ENCODE measurements around the gene PSD4.

PSD4 gene

DNA sequence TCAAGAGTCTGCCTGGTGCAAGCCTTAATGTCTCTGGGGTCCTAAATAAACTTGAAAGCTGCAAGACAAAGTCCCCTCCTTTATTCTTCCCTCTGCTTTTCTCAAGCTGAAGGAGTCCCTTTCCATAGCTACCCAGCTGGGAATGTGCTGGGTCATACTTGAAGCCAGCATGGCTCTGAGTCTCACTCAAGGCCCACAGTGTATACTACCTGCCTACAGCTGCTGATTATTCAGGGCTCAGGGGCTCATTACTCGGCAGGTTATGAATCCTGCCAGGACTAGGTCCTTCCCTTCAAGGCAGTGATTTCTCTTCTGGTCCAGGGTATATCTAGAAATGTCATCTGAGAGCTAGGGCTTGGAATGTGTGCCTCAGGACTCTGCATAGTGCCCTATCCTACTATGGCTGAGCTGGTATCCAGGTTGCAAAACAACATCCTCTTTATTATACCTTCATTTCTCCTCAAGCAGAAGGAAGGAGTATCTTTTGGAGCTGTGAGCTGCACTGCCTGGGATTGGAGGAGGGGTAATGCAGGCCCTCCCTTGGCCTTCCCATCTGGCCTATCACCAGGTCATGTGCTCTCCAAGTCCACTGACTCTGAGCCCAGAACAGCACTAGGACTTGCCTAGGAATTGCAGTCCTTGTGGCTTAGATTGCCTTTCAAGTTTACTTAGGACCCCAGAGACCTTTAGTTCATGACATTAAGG, 24.1 kb upstream of the PSD4 start:
- Histone ChIP-seq H3K36me3 (no peaks in the 10 kb centered on the region), H3K27me3 (peaks cover 3% of the 10 kb centered on the region), H3K4me3 (ENCODE audit: low read depth in 1 of 2, low read length in 1 of 2) (no peak overlapping the region), H3K27ac (no peak overlapping the region), H3K9me3 (no peaks in the 10 kb centered on the region), H3K4me1 (ENCODE audit: control insufficient read depth in 1 of 2, insufficient read depth in 1 of 2, low read depth in 1 of 2, low read length in 1 of 2) (peaks cover 8 to 10% of the 10 kb centered on the region in 2 experiments)
- no peak for TF ChIP-seq CTCF (IDR thresholded peaks at IDR 0.05)

GRCh38 chr2:113150258-113150601, 23.5 kb upstream of the PSD4 start:
- Histone ChIP-seq H3K4me3 (ENCODE audit: low read depth in 1 of 2, low read length in 1 of 2) (no peak overlapping the region), H3K9me3 (no peaks in the 10 kb centered on the region), H3K36me3 (no peaks in the 10 kb centered on the region), H3K27ac (no peak overlapping the region), H3K27me3 (peaks cover 8% of the 10 kb centered on the region), H3K4me1 (ENCODE audit: control insufficient read depth in 1 of 2, insufficient read depth in 1 of 2, low read depth in 1 of 2, low read length in 1 of 2) (peaks cover 8 to 10% of the 10 kb centered on the region in 2 experiments)
- TF ChIP-seq CTCF (IDR thresholded peaks at IDR 0.05), result no peak

DNA sequence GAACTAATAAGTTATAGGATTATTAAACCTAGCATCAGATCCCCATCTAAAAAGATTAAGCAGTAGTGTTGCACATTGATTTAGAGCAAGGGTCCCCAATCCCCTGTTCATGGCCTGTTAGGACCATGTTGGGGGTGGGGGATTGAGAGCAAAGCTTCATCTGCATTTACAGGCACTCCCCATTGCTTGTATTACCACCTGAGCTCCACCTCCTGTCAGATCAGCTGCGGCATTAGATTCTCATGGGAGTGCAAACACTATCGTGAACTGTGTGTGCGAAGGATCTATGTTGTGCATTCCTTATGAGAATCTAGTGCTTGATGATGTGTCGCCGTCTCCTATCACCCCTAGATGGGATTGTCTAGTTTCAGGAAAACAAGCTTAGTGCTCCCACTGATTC, 18.4 kb upstream of the PSD4 start:
- peaks cover 19 to 24% of the 10 kb centered on the region in 2 experiments for H3K4me1 ChIP-seq (ENCODE audit: control insufficient read depth in 1 of 2, insufficient read depth in 1 of 2, low read depth in 1 of 2, low read length in 1 of 2)
- H3K9me3 ChIP-seq, result no peaks in the 10 kb centered on the region
- no peak overlapping the region for H3K4me3 ChIP-seq (ENCODE audit: low read depth in 1 of 2, low read length in 1 of 2)
- no peaks in the 10 kb centered on the region for H3K36me3 ChIP-seq
- TF ChIP-seq CTCF (IDR thresholded peaks at IDR 0.05), result no peak
- peaks cover 53% of the 10 kb centered on the region for H3K27me3 ChIP-seq
- H3K27ac ChIP-seq, result no peak overlapping the region

DNA sequence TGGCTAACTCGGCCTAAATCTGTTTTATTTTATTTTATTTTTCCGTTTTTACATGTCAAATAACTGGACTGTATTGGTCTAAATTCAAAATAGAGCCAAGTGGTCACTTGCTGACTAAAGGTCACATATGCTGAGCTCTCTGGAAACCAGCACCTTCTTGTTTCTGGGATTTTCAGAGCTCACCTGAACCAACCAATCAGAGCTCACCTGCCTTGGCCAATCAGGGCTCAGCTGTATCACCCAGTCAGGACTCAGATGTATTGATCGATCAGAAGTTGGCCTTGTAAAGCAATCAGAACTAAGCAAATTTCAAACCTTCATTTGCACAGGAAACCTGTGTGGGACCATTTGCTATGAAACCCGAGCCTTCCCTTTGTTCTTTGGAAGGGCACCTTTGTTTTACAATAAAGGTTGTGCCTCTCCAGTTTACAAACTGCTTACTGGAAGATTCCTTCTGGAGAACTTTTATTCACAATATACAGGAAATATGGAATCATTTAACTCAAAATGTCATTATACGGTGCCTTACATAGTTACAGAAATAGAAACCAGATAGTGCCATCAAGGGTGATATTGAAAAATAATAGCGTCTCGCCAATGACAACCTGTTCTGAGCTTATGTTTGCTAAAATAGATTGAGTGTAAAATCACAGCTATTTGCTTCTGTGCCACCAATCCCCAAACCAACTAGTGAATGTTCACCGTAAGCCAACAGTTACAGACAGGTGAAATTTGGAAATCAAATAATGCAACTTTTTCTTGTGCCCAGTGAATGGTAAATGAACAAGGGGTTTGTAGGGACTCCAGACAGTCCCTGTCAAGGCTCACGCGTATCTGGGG, 17.3 kb upstream of the PSD4 start:
- TF ChIP-seq CTCF (IDR thresholded peaks at IDR 0.05), result no peak
- H3K4me3 ChIP-seq (ENCODE audit: low read depth in 1 of 2, low read length in 1 of 2), result peak overlapping the region; percentile 41 to 47
- no peaks in the 10 kb centered on the region for H3K36me3 ChIP-seq

DNA sequence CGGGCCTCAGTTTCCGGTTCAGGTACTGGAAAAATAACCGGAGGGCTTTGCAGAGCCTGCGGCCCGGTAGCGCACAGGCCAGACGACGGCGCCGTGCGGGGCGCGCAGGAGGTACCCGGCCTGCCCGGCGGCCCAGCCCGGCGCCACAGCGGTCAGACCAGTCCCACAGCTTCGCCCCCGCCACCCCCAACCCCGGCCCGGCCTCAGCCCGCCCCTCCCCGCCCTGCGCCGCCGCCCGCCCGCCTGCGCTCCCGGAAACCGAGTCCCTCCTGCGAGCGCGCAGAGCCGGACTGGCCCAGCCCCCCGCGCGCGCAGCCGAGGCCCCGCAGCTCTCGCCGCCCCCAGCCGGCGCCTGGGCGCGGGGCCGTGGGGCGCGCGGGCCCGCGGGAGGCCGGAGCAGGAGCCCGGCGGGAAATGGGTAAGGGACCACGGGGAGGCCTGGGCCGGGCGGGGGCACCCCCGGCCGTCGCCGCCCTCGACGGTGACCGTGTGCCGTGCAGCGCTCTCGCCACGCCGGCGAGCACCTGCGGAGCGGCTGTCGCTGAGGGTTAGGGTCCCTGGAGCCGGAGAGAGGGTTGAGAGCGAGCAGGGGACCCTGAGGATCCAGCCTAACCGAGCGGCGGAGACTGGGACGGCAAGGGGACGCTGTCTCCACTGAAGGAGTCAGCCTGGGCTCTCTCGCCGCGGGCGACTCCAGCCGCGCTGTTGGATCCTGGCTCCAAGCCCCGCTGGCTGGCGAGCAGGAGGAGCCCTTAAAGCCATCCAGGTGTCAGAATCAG, 16.5 kb upstream of the PSD4 start:
- peaks cover 53% of the 10 kb centered on the region for H3K27me3 ChIP-seq
- H3K9me3 ChIP-seq, result no peaks in the 10 kb centered on the region
- peaks cover 12 to 14% of the 10 kb centered on the region in 2 experiments for H3K4me1 ChIP-seq (ENCODE audit: control insufficient read depth in 1 of 2, insufficient read depth in 1 of 2, low read depth in 1 of 2, low read length in 1 of 2)
- no peak for TF ChIP-seq CTCF (IDR thresholded peaks at IDR 0.05)
- H3K36me3 ChIP-seq, result no peaks in the 10 kb centered on the region
- no peak overlapping the region for H3K27ac ChIP-seq
- peak overlapping the region; percentile 60 to 61 for H3K4me3 ChIP-seq (ENCODE audit: low read depth in 1 of 2, low read length in 1 of 2)

More for the DNA sequence above, 17.3 kb upstream of the PSD4 start:
- H3K9me3 ChIP-seq, result no peaks in the 10 kb centered on the region
- peaks cover 19 to 21% of the 10 kb centered on the region in 2 experiments for H3K4me1 ChIP-seq (ENCODE audit: control insufficient read depth in 1 of 2, insufficient read depth in 1 of 2, low read depth in 1 of 2, low read length in 1 of 2)
- H3K27me3 ChIP-seq, result peaks cover 53% of the 10 kb centered on the region
- H3K27ac ChIP-seq, result no peak overlapping the region
